Measurements from ENCODE around the gene CRYBB3. TPM values are rescaled to one million over a fixed set of nuclear protein-coding genes. Genes with fewer than 3 reads are reported as not detected.

Gene CRYBB3
- total and polyA plus RNA-seq, 2 donors (not counting 3 experiments of a cell fraction or from before 2014, with no cell fraction given): 0.59 to 1.2 TPM

GRCh38 chr22:25177226-25177625, 22.4 kb upstream of the CRYBB3 start:
- H3K36me3 ChIP-seq (ENCODE audit: control insufficient read depth in 2 of 2, extremely low read depth in 1 of 2, insufficient read depth in 2 of 2, low read length in 2 of 2): peaks cover 18 to 39% of the 10 kb centered on the region in 2 experiments
- no peak overlapping the region for H3K4me3 ChIP-seq (replicated peaks in 1 of 3; ENCODE audit: insufficient read depth in 1 of 3, low read depth in 1 of 3, low read length in 3 of 3)
- H3K9me3 ChIP-seq (replicated peaks; ENCODE audit: control insufficient read depth, insufficient read depth, low read length): no peaks in the 10 kb centered on the region
- no peaks in the 10 kb centered on the region for H3K9me1 ChIP-seq (replicated peaks; ENCODE audit: control insufficient read depth, extremely low read depth, insufficient read depth, low read length)
- H2AFZ ChIP-seq (ENCODE audit: low read depth, low read length): no peak overlapping the region
- intact Hi-C loops (cut with micrococcal nuclease) (no loop called here), dilution Hi-C loops (cut with MboI; ENCODE audit: extremely low pct_ligation_motif_present, low sequenced_read_pairs) (no loop called here)
- no peak overlapping the region for H3K9ac ChIP-seq (replicated peaks; ENCODE audit: extremely low read depth, insufficient read depth, low read length)
- DNase-seq (ENCODE audit: low read depth, low spot score): no peak
- no peaks in the 10 kb centered on the region for H3K79me2 ChIP-seq (ENCODE audit: control insufficient read depth, insufficient read depth, low read length)
- no TSS peak for BruUV-seq (replicated peaks)
- ChIA-PET CTCF (interaction anchor here (1.9 kb wide), 1 partner anchor 12 kb away, joined by 7 read pairs; no protein-coding TSS in a partner anchor), POLR2A (no interaction called here)
- H4K20me1 ChIP-seq (replicated peaks; ENCODE audit: control insufficient read depth, extremely low read depth, insufficient read depth, low read length): no peaks in the 10 kb centered on the region
- TF ChIP-seq CTCF (IDR thresholded peaks at IDR 0.05; ENCODE audit: extremely low read depth in 1 of 2, insufficient read depth in 1 of 2, low read depth in 1 of 2, low read length in 2 of 2) (no peak), POLR2A (IDR thresholded peaks at IDR 0.05; ENCODE audit: low read depth, low read length) (no peak), JUN (IDR thresholded peaks at IDR 0.05; ENCODE audit: borderline replicate concordance, insufficient read depth, insufficient read length, low read depth) (no peak), MYC (IDR thresholded peaks at IDR 0.05; ENCODE audit: low read depth, low read length) (no peak), FOS (IDR thresholded peaks at IDR 0.05; ENCODE audit: borderline replicate concordance, insufficient read depth, low read length) (no peak), EZH2 (IDR thresholded peaks at IDR 0.05; ENCODE audit: borderline replicate concordance, low read depth, low read length, severe bottlenecking) (no peak), GATA2 (IDR thresholded peaks at IDR 0.05; ENCODE audit: insufficient read depth, insufficient read length, low read depth, low read length) (no peak), POLR2AphosphoS5 (IDR thresholded peaks at IDR 0.05; ENCODE audit: insufficient read depth, low read depth, low read length) (no peak)
- TF ChIP-seq, protein P1, sequence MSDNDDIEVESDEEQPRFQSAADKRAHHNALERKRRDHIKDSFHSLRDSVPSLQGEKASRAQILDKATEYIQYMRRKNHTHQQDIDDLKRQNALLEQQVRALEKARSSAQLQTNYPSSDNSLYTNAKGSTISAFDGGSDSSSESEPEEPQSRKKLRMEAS (IDR thresholded peaks at IDR 0.05; ENCODE audit: insufficient read depth, insufficient read length): no peak
- no peaks in the 10 kb centered on the region for H3K27me3 ChIP-seq (ENCODE audit: control insufficient read depth in 2 of 2, insufficient read depth in 2 of 2, low read length in 2 of 2)
- H3K4me2 ChIP-seq (ENCODE audit: insufficient read depth, low read length): no peak overlapping the region
- H3K4me1 ChIP-seq (ENCODE audit: control insufficient read depth, extremely low read depth, insufficient read depth, low read length): no peaks in the 10 kb centered on the region
- no peak overlapping the region for H3K27ac ChIP-seq (ENCODE audit: insufficient read depth, low read depth, low read length)
- no peak for FAIRE-seq

Data from endothelial cell of umbilical vein (primary cell).